ENCODE measurements around the gene CRACR2A.

The CRACR2A gene

DNA sequence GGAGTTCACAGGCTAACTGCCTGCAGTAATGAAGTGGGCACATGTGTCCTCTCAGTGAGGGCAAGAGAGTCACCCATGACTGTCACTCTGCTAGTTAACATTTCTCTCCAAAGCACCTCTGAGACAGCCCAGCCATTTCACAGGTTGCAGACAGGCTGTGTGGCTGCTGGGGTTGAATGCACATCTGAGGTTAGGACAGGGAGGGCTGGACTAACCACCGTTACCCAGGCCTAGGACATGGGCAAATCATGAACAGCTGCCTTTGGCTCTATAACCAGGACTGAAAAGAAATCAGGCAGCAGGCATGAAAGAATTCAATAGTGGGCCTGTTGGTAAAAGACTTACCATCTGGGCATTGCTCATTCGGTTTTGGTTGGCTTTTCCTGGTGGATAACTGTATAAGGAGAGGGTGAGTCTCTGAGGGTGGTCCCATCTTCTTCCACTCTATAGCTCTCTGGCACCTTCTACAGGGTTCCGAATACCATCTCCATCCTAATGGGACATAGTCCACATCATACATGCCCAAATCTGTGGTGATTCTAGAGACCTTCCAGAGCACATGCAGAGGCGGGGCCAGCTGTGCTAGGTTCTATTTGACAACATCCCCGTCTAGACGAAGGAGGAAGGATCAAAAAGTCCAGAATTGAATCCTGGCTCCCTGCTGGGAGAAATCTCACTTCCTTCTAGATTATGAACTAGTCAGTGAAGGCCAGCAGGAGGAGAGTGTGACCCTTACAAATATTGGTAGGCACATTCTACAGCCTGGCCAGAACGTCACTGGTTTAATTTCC is 10.8 kb downstream of the CRACR2A start:
- no peak for DNase-seq (ENCODE audit: low spot score)
- TF ChIP-seq, protein P1, sequence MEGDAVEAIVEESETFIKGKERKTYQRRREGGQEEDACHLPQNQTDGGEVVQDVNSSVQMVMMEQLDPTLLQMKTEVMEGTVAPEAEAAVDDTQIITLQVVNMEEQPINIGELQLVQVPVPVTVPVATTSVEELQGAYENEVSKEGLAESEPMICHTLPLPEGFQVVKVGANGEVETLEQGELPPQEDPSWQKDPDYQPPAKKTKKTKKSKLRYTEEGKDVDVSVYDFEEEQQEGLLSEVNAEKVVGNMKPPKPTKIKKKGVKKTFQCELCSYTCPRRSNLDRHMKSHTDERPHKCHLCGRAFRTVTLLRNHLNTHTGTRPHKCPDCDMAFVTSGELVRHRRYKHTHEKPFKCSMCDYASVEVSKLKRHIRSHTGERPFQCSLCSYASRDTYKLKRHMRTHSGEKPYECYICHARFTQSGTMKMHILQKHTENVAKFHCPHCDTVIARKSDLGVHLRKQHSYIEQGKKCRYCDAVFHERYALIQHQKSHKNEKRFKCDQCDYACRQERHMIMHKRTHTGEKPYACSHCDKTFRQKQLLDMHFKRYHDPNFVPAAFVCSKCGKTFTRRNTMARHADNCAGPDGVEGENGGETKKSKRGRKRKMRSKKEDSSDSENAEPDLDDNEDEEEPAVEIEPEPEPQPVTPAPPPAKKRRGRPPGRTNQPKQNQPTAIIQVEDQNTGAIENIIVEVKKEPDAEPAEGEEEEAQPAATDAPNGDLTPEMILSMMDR (IDR thresholded peaks at IDR 0.05; ENCODE audit: extremely low read depth, insufficient read depth, missing control alignments), result no peak
- in situ Hi-C loops (cut with MboI; ENCODE audit: low pct_unique_long_range_greater_than_20kb, low sequenced_read_pairs, unreplicated experiment), result no loop called here

DNA sequence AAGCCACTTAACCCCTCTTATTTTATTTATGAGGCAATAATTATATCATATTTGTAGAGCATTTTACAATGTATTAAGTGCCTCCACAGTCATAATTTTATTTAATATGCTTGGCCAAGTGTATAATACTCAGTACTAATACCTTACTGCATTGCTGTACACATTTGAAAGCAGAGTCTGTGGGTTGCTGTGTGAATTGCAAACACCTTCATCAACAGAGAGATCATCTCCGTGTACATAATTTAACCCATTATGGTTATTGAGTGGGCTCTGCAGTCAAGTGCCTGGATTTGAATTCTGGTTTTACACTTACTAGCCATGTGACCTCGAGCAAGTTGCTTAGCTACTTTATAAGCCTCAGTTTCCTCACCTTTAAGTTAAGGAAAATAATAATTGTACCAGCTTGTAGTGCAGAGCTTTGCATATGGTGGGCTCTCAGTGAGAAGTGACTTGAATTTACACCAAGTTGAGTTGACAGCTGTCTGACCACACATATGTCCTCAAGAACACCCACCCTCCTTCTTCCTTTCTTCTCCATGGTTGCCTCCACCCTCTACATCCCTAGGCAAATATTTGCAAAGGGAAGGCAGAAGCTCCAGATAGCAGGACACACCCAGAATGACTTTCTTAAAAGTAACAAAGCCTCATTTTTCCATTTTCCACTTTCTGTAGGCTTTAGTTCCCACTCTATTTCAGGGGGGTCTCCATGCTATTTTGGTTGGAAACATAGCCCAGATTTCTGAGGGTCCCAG is 12.3 kb downstream of the CRACR2A start:
- TF ChIP-seq, protein P1 (IDR thresholded peaks at IDR 0.05; ENCODE audit: extremely low read depth, insufficient read depth, missing control alignments), result no peak
- DNase-seq (ENCODE audit: low spot score), result no peak
- in situ Hi-C loops (cut with MboI; ENCODE audit: low pct_unique_long_range_greater_than_20kb, low sequenced_read_pairs, unreplicated experiment), result no loop called here

DNA sequence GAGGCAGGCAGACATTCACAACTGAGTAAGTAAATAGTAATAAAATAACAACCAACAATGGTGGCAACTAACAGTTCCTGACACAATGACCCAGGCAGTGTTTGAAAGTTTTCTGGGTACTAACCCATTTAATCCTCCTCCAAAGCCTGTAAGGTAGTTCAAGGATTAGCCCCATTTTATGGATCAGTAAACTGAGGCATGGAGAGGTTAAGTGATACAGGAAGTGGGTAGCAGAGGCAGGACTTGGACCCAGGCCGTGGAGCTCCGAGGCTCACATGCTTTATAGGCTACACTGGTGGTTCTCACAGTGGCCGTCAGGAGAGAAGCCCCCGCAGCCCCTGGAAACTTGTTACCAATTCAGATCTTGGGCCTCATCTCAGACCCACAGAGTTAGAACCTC is 17.5 kb downstream of the CRACR2A start:
- DNase-seq (ENCODE audit: low spot score), result no peak
- in situ Hi-C loops (cut with MboI; ENCODE audit: low pct_unique_long_range_greater_than_20kb, low sequenced_read_pairs, unreplicated experiment), result no loop called here
- TF ChIP-seq, protein P1 (IDR thresholded peaks at IDR 0.05; ENCODE audit: extremely low read depth, insufficient read depth, missing control alignments), result no peak

DNA sequence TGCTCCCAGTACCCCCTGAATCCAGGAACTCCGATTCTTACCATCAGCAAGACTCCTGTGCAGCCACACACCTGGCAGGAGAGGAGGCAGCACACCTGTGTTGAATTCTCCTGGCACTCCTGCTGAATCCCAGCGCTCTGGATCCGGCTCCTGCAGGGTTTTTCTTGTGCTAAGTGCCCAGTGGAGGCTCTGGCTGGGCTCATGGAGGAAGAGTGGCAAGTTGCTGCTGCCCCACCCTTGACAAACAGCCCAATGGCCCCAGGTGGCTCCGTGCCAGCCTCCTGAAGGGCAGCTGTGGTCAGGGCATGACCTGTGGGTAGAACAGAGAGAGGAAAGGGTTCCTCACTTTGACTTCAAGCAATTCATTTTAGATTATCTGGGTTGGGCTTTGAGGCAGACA is 20.0 kb downstream of the CRACR2A start:
- TF ChIP-seq, protein P1 (IDR thresholded peaks at IDR 0.05; ENCODE audit: extremely low read depth, insufficient read depth, missing control alignments), result no peak
- no peak for DNase-seq (ENCODE audit: low spot score)
- in situ Hi-C loops (cut with MboI; ENCODE audit: low pct_unique_long_range_greater_than_20kb, low sequenced_read_pairs, unreplicated experiment), result no loop called here

DNA sequence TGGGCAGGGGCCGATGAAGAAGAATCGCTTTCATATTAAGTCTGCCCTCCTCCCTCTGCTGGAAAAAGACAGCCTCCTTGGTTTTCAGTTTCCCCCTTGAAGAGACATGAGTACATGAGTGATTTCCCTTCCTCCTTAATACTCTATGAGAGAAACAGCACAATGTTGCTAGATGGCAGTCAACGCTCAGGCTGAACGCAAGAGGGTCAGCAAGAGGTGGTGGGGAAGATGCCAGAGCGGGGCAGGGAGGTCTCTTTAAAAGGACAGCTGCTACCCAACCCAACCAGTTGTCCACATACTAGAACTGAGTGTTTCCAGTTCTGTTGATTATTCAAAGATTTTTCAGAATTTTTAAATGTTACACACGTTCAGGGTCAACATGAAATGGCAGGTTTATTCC is 22.8 kb downstream of the CRACR2A start:
- DNase-seq (ENCODE audit: low spot score), result no peak
- TF ChIP-seq, protein P1 (IDR thresholded peaks at IDR 0.05; ENCODE audit: extremely low read depth, insufficient read depth, missing control alignments), result no peak
- in situ Hi-C loops (cut with MboI; ENCODE audit: low pct_unique_long_range_greater_than_20kb, low sequenced_read_pairs, unreplicated experiment), result no loop called here

DNA sequence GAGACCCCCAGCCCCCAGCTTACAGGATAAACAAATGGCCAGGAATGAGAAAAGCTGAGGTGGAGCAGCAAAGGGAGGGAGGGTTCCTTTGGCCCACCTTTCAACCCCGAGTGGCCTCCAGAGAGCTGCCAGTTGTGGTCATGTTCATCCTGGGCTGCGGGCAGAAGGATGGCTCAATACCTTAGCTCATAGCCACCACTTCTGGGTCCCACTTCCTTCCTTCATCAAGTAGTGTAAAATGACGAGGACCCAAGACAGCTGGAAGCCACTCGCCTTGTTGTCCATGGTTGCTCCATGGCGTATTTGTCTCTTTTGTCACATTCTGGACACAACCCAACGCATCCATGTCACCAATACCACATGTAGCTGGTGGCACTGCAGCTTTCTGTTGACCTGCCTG is 24.2 kb downstream of the CRACR2A start:
- no peak for DNase-seq (ENCODE audit: low spot score)
- in situ Hi-C loops (cut with MboI; ENCODE audit: low pct_unique_long_range_greater_than_20kb, low sequenced_read_pairs, unreplicated experiment), result no loop called here

More for the DNA sequence above, 24.2 kb downstream of the CRACR2A start:
- TF ChIP-seq, protein P1 (IDR thresholded peaks at IDR 0.05; ENCODE audit: extremely low read depth, insufficient read depth, missing control alignments), result no peak

All from GM13977 (cell line).